GM10266 (cell line): ENCODE measurements around the gene SENP6.
"Not testable (repeated sequence)": the region's sequence is repeated elsewhere in the genome, so short reads cannot be mapped to it uniquely, and the experiment has no call there.

ENCODE experiments used
- DNase-seq: peaks from one replicate; pipeline ENCODE4 v3.0.0; 2012; ENCODE audit errors: extremely low spot score
- CTCF ChIP-seq: IDR thresholded peaks from 2 replicates; pipeline ENCODE4 v1.5.1; 2012; ENCODE audit warnings: mild to moderate bottlenecking, low read depth; ENCODE audit not compliant: control insufficient read depth, insufficient read depth; ENCODE audit errors: missing control alignments

SENP6 gene

GRCh38 chr6:75601304-75602245, at the start of gene SENP6:
Gene SENP6, plus strand, starts transcription at chr6:75601880. Its CDS starts 645 bp downstream, at chr6:75602525.
- DNase-seq: peak; percentile 79

GRCh38 chr6:75556240-75556639, 45.4 kb upstream of the SENP6 start:
- no peak for DNase-seq
- TF ChIP-seq CTCF: no peak

More at GRCh38 chr6:75601304-75602245, at the start of gene SENP6:
- no peak for TF ChIP-seq CTCF

DNA sequence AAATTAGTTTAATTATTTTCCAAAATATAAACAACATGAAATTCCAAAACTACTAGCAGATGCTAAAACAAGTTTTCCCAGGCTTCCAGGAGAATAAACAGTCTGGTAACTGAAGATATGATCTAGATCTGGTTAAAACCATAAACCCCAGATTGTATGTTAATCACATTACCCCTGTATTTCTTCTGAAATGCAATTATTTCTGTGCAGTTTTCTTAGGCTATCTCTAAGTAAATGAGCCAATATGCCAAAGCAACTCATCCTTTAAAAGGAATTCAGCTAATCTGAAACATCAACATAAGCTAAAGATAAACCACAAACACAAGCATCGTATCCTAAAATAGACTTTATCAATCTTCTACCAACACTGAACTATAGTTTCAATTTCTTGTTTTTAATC, 44.6 kb upstream of the SENP6 start:
- no peak for DNase-seq
- TF ChIP-seq CTCF: no peak

DNA sequence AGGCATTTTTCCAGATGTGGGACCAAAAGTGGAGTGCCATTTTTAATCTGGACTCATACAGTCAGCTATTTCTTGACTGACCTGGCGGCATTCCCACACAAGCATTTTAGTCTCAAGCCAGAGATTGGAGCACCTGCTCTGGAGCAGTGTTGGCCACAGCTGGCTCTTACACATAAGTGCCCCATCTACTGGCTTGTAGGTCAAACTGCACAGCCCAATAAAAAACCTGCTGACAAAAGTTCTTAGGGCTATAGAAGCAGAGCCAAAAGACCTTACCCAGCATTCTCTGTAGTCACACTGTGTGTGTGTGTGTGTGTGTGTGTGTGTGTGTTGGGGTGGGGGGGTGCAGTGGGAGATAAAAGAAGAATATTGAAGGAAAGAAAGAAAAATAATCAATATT, 38.6 kb upstream of the SENP6 start:
- TF ChIP-seq CTCF: peak; percentile 48
- peak; percentile 26 for DNase-seq

DNA sequence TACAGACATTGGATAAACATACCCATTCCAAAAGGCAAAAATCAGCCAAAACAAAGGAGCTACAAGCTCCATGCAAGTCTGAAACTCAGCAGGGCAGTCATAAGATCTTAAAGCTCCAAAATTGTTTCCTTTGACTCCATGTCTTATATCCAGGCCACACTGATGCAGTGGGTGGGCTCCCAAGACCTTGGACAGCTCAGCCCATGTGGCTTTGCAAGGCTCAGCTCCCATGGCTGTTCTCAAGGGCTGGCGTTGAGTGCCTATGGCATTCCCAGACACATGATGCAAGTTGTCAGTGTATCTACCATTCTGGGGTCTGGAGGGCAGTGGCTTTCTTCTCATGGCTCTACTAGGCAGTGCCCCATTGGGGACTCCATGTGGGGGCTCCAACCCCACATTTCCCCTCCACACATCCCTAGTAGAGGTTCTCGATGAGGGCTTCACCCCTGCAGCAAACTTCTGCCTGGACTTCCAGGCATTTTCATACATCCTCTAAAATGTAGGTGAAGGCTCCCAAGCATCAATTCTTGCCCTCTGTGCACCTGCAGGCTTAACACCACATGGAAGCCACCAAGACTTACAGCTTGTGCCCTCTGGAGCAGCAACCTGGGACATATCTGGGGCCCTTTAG, 35.4 kb upstream of the SENP6 start:
- no peak for TF ChIP-seq CTCF
- no peak for DNase-seq

DNA sequence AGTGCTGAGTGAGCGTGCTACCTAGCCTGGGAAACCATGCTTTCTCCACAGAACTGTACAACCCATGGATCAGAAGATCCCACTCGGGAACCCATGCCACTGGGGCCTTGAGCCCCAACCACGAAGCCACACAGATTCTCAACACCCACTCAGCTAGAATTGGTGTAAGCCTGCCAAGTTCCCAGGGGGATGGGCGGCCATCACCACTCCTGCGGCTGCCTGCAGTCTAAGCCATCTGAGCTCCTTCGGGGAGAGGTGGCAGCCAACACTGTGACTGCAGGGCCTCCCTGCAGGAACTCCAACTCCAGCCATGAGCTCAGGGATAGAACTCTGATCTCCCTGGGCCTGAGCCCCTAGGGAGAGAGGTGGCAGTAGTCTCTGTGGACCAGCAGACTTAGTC, 33.6 kb upstream of the SENP6 start:
- TF ChIP-seq CTCF: no peak
- DNase-seq: no peak

- no peak for DNase-seq
- no peak for TF ChIP-seq CTCF
Observed at GRCh38 chr6:75568965-75569364, 32.7 kb upstream of the SENP6 start.

DNA sequence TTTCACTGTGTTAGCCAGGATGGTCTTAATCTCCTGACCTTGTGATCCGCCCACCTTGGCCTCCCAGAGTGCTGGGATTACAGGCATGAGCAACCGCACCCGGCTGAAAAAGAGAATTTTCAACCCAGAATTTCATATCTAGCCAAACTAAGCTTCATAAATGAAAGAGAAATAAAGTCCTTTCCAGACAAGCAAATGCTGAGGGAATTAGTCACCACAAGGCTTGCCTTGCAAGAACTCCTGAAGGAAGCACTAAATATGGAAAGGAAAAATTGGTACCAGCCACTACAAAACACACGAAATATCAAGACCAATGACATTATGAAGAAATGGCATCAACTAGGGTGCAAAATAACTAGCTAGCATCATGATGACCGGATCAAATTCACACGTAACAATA, 31.0 kb upstream of the SENP6 start:
- DNase-seq: not testable (repeated sequence)
